ENCODE data around the gene TUBB6.

GRCh38 chr18:12304351-12305210, 3.5 kb upstream of the TUBB6 start:
- TF ChIP-seq CTCF (conservative IDR thresholded peaks at IDR 0.05; ENCODE audit: low read depth, low read length) (no peak), EZH2 (IDR thresholded peaks at IDR 0.05; ENCODE audit: borderline replicate concordance, low read depth, low read length, poor library complexity, severe bottlenecking) (no peak)

All from A673 (cell line).